Right lobe of liver (tissue), 4 donors: ENCODE results near the gene OBSCN.

ENCODE experiments used
- CTCF ChIP-seq, 4 donors: fragments of 200-600 bp in 3 of 4; fragments of 450-650 bp in 1 of 4; IDR thresholded peaks; one replicate each; pipeline versions ENCODE4 v1.5.1 to v1.8.0; 2016 to 2022; ENCODE audit warnings: antibody characterized with exemption in 4 of 4, mild to moderate bottlenecking in 2 of 4
- POLR2A ChIP-seq: fragments of 450-650 bp; IDR thresholded peaks from one replicate; pipeline ENCODE4 v1.6.1; 2017; ENCODE audit warnings: antibody characterized with exemption, mild to moderate bottlenecking
- donor health status: DM: no; HTN: no; CAD: no.
- donor health status: DM: no; HTN: no; CAD: no.
- donor health status: DM: no; HTN: yes; CAD: no.

DNA sequence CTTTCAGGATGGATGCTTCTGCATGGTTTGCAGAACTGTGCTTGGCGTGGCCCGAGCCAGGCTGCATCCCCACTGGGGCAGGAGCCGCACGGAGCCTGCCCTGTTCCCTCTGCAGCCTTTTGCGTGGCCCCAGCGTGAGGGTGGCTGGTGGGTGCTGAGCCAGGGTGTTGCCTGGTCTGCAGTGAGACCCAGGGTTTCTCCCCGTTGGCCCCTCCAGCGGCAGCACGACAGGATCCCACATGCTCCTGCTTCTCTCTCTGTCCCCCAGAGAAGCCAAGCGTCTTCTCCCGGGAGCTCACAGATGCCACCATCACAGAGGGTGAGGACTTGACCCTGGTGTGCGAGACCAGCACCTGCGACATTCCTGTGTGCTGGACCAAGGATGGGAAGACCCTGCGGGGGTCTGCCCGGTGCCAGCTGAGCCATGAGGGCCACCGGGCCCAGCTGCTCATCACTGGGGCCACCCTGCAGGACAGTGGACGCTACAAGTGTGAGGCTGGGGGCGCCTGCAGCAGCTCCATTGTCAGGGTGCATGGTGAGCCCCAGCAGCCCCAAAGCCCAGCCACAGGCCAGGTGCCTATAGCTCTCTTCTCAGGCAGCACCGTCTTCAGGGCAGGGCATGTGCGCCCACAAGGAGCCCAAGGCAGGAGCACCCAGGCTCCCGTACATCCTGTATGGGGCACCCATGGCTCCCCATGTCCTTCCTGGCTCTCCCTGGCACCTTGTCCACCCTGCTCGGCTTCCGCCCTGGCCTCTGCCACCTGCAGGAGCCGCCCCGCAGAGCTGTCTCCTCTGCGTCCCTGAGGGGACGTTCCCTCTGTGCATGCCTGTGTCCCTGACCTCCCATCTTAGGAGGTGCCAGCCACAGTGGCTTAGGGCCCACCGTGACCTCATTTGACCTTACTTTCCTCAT is 78.9 kb downstream of the OBSCN start:
- TF ChIP-seq CTCF (IDR thresholded peaks at IDR 0.05) (no peak), POLR2A (no peak)
